SIG-M5 treated with dmso at 0.1 percent for 504 hours (cell line): ENCODE measurements around the gene GRK3.

Experiments used
- DNase-seq: peaks from one replicate; lab custom pipeline; 2025; ENCODE audit not compliant: unreplicated experiment; lab: John Stamatoyannopoulos, UW

GRK3 gene

DNA sequence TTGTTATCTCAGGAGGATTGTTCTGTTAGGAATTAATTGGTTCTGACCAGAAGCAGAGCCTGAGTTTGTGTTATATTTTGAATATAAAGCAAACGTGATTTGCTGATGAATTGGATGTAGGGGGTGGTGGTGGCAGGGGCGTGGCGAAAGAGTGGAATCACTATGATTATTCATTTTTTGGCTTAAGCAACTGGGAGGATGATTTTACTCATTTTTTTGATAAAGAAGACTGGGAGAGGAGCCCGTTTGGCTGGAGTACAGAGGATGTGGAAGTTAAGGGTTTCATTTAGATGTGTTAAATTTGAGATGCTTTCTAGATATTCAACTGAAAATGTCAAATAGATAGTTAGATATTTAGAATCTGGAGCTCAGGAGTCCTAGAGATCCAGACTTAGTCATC lies 94.2 kb downstream of the GRK3 start:
- DNase-seq: no peak

DNA sequence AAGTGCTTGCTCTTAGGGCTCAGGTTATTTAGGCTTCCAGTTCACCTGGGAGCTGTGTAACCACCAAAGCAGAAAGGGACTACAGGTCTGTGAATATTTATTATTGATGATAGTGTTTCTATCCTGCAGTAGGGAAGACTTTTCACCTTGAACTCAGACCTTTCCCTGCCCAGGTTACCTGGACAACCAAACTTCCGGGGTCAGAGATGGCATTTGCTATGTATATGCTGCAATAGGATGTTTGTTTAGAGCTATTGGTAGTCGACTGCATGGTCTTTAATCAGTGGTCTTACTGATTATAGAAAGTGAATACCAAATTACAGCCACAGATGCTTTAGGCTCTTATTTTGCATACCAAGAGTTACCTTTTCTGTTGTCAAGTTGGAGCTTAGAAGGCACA lies 94.9 kb downstream of the GRK3 start:
- no peak for DNase-seq

DNA sequence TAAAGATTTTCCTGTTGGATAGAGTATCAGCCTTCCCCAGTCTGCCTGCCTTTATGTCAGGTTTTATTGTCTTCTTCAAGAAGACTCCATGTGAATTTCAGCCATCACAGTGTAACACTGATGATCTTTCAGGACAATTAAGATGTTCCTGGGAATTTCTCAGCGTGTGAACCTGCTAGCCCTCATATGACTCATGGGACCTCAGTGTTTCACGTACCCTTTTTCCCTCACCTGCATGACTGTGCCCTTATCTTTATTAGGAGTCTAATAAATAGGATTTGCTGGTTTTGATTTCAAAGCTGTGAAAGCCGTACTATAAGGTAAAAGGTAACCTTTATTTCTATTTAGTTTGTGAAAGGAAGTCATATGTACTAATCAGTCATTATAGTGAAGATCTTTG lies 95.9 kb downstream of the GRK3 start:
- DNase-seq: no peak

DNA sequence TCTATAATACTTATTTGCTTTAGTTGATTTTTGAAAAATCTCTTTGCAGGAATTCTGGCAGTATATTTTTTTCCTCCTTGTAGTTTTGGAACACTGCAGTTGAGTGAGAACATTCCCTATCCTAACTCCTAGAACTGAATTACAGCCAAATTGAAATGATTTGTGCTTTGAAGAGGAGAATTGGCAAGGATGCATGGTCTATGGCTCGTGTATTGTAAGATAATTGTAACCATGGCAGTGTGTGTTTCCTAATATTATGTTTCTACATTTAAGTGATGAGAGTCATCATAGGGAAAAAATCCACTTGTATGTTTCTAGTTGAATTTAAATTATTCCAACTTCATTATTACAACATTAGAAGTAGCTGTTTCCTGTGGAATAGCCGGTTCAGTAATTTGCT lies 96.6 kb downstream of the GRK3 start:
- DNase-seq: no peak

DNA sequence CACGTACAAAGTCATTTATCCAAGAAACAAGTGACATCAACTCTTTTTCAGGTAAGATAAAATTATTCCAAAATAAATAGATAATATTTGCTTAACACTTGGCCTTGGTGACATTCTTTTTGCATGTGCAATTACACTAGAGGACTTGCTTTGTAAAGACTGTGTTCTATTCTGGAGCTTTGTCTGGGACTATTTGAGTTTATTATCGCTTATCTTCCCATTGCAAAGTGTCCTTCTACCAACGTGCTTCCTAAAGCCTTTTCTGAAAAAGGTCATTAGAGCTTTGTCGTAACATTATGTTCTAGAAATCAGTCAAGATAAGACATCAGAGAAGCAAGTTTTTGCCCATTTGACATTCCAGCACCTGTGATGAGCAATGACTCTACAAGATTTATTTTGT lies 99.2 kb downstream of the GRK3 start:
- DNase-seq: no peak

DNA sequence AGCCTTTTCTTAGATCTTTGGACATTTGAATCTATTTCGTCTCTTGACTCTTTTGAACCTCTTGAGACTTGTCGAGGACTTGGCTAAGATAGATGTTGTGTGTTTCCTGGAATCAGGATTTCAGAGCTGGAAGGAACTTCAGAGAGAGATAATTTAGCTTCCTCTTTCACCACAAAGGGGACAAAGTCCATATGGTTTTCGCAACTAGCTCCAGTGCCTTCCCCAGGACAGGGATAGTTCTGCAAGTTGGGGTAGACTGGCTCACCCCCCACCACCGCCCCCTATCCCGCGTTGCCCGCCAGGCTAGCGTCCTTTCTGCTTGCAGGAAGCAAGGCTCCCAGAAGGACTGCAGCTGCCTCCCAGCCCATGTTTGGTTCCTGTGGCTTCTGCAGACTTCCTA lies 101.8 kb downstream of the GRK3 start:
- DNase-seq: peak; percentile 8

DNA sequence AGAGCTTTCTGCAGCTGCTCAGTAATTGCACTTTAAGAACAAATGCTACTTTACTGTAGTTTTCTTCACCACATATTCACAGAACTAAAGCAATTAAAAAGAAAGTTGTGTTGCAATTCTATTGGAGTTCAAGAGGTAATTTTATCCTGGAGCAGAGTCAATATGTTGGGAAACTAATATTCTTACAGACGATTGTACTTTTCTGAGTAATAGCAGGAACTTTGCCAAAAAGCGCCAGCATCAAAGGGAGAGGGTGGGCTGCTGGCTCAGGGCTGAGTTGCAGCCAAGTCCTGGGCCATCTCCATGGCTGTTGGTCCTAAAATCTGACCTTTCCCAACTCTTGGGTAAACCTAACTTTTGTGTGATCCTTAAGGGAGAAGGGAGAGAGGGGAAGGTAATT lies 104.0 kb downstream of the GRK3 start:
- no peak for DNase-seq

DNA sequence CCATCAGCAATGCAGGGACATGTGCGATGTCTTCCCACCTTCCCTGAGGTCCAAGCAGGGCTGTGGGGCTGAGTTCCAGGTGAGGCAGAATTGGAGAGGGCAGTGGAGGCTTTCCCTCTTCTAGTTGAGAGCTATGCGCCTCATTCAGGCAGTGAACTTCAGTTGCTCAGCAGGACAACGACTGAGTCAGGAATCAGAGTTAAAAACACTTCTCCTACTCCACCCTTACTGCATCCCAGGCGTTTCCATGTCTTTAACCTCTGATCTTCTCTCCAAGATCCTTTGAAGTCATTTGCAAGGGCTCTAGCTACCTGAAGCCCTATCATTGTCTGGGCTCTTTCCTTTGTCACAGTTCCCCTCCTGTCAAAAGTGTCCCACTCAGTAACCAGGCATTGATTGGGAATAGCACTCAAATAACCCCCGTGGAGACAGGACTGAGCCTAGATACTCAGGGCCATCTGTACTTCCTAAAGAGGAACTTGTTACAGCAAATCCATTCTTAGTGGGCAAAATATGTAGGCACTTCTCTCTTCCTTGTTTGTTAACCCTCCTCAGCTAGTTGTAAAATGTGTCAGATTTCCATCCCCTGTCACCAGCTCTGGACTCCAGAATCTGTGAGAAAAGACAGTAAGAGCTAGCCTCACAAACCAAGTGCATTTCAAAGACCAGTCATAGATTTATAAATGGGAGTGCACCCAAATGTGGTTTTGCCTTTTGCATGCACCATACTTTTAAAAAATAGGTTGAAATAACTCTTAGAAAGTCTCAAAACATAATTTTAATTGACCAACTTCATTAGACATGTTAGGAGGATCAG lies 105.0 kb downstream of the GRK3 start:
- DNase-seq: peak; percentile 5

DNA sequence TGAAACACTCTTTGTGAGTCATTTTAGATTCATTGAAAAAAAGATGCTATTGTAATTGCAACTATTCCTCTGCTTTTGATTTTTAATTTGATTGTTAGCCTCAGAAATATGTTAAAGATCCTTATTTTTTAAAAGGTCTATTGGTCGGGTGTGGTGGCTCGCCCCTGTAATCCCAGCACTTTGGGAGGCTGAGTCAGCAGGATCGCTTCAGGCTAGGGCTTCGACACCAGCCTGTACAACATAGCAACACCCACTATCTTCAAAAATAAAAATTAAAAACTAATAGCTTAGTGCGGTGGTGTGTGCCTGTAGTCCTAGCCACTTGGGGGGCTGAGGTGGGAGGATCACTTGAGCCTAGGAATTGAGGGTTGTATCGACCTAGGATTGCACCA lies 105.6 kb downstream of the GRK3 start:
- no peak for DNase-seq

DNA sequence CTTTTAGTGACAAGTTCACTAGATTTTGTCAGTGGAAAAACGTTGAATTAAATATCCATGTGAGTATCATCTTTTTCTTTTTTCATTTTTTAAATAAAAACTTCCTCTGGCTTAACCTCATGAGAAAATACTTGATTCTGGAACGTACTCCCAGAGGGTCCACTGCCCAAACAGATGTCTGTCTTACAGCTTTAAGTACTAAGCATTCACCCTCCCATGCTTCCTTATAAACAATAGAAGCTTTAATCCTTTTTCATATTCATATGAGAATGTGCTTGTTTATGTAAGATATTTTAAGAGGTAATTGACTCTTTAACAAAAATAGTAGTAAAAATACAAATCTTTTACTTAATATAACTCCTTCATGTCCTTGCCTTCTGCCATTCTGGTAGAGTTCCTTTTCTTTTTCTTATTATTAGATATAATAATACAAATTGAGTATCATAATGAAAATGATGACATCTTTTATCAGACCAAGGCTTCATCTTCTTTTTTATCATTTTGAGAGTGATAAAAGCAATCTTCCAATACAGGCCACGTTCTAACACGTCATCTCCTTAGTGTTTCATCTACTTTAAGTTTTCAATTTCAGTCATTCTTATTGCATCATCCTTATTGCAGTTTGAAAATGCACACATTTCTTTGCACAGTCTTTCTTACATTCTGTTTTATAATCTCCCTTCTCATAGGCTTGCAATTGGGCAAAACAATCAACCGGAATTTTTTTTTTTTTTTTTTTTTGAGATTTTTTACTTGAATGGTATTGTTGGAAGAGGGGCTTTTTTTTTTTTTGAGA lies 108.0 kb downstream of the GRK3 start:
- DNase-seq: no peak

DNA sequence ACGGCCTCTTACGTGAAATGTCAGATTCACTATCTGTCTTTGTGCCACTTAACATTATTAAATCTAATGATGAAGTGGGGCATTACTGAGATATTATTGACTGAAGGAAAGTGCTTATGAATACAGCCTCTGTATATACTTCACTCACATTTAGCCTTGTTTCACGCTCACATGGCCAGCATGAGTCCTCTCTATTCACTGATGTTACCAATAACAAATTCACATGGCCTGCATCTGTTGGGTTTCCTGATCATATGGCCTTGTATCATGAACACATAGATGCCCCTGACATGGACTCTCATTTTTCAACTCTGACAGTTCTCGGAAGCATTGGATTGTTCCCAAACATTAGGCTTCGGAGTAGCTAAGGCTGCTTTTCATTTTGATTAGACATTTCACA lies 109.2 kb downstream of the GRK3 start:
- DNase-seq: no peak

DNA sequence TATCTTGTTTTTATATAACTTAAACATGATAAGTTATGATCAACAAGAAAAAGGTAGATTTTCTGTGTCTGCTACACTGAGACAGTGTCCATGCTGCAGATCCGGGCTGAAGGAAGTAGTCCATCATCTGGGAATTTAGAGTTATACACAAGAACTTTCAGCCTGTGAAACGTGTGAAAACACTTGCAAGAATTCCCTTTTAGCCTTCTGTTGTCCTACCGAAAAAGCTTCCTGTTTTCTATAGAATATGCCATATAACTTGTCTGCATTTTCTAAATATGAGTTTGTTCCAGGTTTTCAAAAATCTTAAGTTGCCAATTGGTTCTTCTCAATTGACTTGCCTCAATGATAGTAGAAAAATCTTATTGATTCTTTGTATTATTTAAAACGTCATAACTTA lies 113.2 kb downstream of the GRK3 start:
- DNase-seq: no peak

DNA sequence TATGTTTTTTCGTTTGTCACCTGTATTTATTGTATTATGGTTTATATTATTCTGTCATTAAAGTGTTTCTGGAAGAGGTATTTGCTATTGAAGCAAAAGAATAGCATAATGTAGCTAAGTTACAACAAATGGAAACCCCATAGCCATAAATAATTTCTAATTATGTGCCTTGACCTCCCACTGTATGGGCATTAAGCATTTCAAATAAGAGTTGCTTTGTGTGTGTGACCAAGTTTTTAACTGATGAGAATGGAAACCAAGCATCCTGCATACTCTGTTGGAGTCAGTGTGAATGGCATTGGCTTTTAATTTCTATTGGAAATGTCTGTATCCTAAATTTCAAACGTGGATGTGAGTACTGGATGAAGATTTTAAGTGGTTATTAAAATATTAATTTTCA lies 115.6 kb downstream of the GRK3 start:
- no peak for DNase-seq

DNA sequence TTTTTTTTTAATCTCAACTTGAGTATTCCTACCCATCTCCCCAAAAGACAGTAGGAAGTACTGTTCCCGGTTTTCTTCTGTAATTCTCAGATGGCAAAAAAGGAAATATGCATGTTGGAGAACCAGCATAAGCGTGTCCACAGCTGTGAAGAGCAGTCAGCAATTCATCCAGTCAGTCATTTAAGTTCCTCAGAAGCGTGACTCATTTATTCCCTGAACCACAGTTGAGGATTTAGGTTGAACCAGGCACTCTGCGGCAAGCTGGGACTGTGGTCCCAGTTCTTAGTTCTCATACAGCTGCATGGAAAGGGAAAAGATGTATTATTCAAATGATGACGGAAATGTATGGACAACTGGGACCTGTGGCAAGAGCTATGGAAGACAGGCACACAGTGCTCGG lies 116.5 kb downstream of the GRK3 start:
- DNase-seq: no peak

DNA sequence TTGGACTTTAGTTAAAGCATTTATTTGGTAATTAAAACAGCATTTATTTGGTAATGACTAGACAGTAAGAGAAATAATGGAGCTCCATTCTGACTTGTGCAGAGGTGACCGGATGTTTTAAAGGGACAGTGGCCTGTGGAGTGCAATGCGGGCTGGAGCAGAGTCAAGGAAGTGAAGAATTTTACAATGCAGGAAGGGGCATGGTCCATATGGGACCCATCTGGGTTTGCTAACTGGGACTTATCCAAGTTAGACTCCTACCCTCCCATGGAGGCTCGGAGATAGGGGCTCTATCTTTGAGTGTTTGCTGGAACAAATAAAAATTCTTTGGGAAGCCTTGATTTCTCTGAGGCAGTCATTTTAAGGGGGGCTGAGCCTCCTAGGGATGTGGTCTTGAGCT lies 117.6 kb downstream of the GRK3 start:
- DNase-seq: no peak

DNA sequence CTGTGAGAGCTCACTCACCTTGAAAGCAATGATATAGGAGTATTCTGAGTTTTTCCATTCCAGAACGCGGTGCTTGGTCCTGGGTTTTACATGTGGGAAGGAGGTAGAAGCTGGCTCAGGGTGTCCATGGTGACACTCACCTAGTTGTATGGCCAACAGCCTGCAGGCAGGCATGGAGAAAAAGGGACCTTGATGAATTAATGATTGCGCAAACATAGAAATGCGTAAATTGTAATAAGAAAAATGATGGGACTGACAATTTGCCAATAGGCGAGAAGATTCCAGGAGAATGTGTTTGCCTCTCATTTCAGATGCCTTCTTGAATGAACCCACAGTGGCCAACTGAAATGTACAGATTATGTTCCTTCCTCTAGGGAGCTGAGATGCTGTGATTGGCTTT lies 124.2 kb downstream of the GRK3 start:
- DNase-seq: no peak

DNA sequence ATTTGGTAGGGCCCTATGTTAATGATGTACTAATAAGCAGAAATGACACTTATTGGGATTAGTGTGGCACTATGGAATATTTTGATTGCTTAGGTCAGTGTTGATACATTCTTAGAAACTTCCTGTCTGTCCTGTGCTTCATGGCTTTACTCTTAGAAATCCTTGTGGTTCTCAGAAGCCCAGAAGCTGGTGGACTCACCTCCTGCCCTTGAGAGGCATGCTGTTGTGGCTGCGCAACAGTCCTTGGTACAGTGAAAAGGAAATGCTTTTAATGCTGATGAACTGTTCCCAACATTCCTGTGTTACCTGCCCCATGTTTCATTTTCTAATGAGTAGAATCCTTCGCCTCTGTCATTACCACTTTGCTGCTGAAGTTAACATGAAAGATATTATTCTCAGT lies 125.2 kb downstream of the GRK3 start:
- DNase-seq: no peak

DNA sequence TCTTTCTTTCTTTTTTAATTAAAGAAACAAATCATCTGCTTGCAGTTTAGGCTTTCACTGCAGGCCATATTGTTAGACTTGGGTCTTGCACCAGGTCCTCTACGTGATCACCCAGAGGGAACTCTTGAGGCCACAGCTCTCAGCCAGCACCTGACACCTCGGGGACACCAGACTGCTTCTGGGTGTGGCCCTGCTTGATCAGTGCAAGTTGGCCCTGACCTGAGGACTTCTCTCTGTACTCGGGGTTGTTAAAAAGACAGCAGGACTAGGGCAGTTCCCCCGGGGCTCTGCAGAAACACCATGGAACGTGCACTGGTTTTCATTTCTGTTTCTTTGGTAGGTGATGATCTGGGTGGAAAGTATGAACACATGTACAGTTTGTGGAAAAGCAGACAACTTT lies 126.3 kb downstream of the GRK3 start:
- DNase-seq: no peak

DNA sequence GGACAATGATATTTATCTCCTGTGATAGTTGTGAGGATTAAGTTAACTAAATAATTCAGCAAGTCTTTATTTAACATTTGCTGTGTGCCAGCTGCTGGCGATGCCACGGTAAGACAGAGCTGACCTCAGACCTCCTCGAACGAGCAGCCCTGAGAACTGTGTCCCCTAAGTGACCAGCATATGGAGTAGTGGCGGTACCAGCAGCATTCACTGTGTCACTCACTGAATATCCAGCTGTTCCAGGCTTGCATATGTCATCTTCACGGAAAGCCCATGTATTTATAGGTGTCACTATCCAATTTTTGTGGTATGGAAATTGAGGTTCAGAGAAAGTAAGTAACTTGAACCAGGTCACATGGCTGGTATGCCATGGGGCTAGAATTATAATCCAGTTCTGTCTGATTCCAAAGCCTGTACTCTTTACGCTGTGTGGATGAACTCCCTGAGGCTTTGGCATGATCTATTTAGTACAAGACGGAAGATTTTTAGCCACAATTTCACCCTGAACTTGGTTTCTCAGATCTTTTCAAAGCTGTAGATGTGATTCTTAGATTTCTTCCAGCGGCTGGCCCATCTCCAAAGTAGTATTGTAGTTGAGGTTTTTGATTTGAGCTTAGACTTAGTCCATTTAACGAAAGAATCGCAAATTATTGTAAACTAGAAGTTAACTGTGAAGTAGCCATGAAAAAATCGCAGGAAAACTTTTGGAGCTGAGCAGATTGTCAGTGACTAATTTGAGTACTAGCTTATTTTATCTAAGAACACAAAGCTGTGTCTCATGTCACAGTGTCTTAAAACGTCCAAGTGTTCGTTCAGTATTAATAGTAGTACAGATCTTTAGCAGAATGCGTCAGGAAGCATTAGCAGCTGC lies 128.2 kb downstream of the GRK3 start:
- no peak for DNase-seq

DNA sequence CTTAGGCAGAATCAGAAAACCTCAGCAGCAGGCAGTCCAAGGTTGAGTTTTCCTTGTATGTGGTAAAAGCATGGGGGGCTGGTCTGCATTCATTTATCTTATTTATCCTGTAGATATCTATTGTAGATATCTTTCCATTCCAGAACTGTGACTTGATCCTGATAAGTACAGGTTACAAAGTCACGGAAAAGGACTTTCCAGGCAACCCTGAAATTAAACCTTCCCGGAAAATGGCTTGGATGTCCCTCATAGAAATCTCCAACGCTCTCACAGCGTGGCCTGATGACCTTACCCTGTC lies 128.7 kb downstream of the GRK3 start:
- no peak for DNase-seq

DNA sequence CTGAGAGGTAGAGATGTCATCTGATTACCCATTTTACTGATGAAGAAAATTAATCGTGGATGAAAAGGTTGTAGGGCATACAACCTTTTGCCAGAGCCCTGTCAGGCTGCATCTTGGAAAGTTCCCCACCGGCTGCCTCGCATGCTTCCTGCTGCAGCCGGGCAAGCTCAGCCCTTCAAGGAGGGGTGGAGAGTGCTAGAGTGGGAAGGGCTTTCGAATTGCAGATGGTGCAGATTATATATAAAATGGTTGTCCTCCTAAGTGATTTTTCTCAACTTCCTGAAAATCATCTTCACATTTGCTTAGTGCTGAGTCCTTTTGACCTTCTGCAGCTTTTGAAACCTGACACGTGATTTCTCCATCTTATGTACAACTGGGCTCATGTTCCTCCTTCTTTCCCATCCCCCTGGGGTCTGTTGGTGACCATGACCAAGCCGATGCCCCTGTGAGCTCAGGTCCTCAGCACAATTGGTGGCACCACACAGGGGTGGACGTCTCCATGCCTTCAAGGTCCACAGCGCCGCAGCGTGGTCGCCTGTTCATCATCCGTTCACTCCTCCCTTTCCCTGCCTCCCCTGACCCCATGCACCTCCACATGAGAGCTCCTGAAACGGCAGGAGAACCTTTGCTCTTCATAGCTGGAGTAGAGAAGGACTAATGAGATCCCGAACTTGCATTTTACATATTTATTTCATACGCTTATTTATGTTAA lies 129.9 kb downstream of the GRK3 start:
- no peak for DNase-seq
